ENCODE data around the gene IFT27. TPM values are rescaled to one million over a fixed set of nuclear protein-coding genes. Genes with fewer than 3 reads are reported as not detected.

Gene IFT27
- total RNA-seq, 1 donor from 2014 or later = 31.7 TPM

DNA sequence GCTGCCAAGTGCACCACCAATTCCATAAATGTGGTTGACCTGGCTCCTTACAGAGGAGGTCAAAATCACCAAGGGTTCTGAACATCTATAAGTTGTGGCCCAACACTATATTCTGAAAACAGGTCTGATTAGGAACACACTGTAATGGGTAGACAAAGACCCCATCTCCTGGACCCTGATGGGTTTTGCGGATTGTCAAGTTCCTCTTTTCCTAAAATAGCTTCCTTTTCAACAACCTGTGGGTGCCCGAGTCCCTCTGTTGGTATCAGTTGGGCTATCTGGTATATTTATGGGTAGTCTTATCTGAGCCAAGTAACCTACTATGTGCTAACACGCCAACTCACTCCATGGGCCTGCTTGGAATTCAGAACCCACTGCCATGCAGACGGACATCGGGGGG lies 62.5 kb downstream of the IFT27 start:
- no peak for DNase-seq (ENCODE audit: low spot score)
- Histone ChIP-seq H2AFZ (replicated peaks) (no peak overlapping the region), H3K36me3 (no peaks in the 10 kb centered on the region), H3K79me2 (ENCODE audit: low read depth) (no peaks in the 10 kb centered on the region), H3K4me1 (no peaks in the 10 kb centered on the region), H3K27me3 (peaks cover 16% of the 10 kb centered on the region), H3K4me2 (no peak overlapping the region), H3K9me3 (ENCODE audit: low read depth) (no peaks in the 10 kb centered on the region), H3K4me3 (no peak overlapping the region), H3F3A (ENCODE audit: low read depth) (no peaks in the 10 kb centered on the region), H3K9ac (no peak overlapping the region), H3K27ac (no peak overlapping the region), H4K20me1 (ENCODE audit: low read depth) (no peaks in the 10 kb centered on the region)
- no peaks in the 10 kb centered on the region for H3K4me1 Mint-ChIP-seq
- no peak overlapping the region for H3K27ac Mint-ChIP-seq
- no peaks in the 10 kb centered on the region for H3K36me3 Mint-ChIP-seq
- TF ChIP-seq, protein P1, sequence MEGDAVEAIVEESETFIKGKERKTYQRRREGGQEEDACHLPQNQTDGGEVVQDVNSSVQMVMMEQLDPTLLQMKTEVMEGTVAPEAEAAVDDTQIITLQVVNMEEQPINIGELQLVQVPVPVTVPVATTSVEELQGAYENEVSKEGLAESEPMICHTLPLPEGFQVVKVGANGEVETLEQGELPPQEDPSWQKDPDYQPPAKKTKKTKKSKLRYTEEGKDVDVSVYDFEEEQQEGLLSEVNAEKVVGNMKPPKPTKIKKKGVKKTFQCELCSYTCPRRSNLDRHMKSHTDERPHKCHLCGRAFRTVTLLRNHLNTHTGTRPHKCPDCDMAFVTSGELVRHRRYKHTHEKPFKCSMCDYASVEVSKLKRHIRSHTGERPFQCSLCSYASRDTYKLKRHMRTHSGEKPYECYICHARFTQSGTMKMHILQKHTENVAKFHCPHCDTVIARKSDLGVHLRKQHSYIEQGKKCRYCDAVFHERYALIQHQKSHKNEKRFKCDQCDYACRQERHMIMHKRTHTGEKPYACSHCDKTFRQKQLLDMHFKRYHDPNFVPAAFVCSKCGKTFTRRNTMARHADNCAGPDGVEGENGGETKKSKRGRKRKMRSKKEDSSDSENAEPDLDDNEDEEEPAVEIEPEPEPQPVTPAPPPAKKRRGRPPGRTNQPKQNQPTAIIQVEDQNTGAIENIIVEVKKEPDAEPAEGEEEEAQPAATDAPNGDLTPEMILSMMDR (IDR thresholded peaks at IDR 0.05) = no peak
- no peak for TF ChIP-seq EZH2phosphoT487 (IDR thresholded peaks at IDR 0.05)
- no peak for TF ChIP-seq EZH2 (IDR thresholded peaks at IDR 0.05)
- no peak overlapping the region for H3K4me3 Mint-ChIP-seq
- no peaks in the 10 kb centered on the region for H3K9me3 Mint-ChIP-seq
- H3K27me3 Mint-ChIP-seq (ENCODE audit: insufficient read depth, low read depth) = peaks cover 15% of the 10 kb centered on the region

Other genes starting within 250 kb of the IFT27 start
- 321 and 361 TPM in 2 replicates for gene EIF3D, start 247.0 kb downstream of the IFT27 start, total RNA-seq (ENCODE audit: low replicate concordance)
- not detected in 2 replicates for gene CACNG2, start 72.4 kb downstream of the IFT27 start, total RNA-seq (ENCODE audit: low replicate concordance)
- gene PVALB, start 40.9 kb upstream of the IFT27 start, total RNA-seq (ENCODE audit: low replicate concordance) = not detected in 2 replicates
- gene NCF4, start 84.9 kb upstream of the IFT27 start, total RNA-seq (ENCODE audit: low replicate concordance) = not detected in 2 replicates
- gene CSF2RB, start 137.5 kb upstream of the IFT27 start, total RNA-seq (ENCODE audit: low replicate concordance) = 0.03 TPM in 1 of 2 replicates, not detected in the other
- 21.5 and 53.4 TPM in 2 replicates for gene TST, start 243.3 kb upstream of the IFT27 start, total RNA-seq (ENCODE audit: low replicate concordance)
- 36.9 and 157 TPM in 2 replicates for gene MPST, start 243.6 kb upstream of the IFT27 start, total RNA-seq (ENCODE audit: low replicate concordance)

Measured in neural progenitor cell (in vitro differentiated cells).